ENCODE data around the gene FOSL1. TPM values are rescaled to one million over a fixed set of nuclear protein-coding genes. Genes with fewer than 3 reads are reported as not detected.

The FOSL1 gene
- total RNA-seq, 6 experiments from 2014 or later = 0.35 to 1.2 (median 0.89) TPM; not detected in 2

- Histone ChIP-seq H3K9me3 (no peaks in the 10 kb centered on the region), H3K27me3 (no peaks in the 10 kb centered on the region), H3K4me3 (peak overlapping the region; percentile 97 to 98 (median 98)), H3K36me3 (peaks cover 0 to 11% (median 3%) of the 10 kb centered on the region in 4 donors), H3K4me1 (peaks cover 0 to 21% (median 9%) of the 10 kb centered on the region in 4 donors), H3K27ac (peak overlapping the region; percentile 60 to 85 (median 78))
- TF ChIP-seq POLR2A (IDR thresholded peaks at IDR 0.05) = no peak
- no peak for TF ChIP-seq CTCF (IDR thresholded peaks at IDR 0.05)
- peak; percentile 27 to 43 (median 41) for ATAC-seq
- DNase-seq = peak; percentile 56 to 71 (median 60)
- WGBS (ENCODE audit: insufficient coverage, low coverage, low lambda C conversion rate, missing lambda C conversion rate) = 5% methylated on average over 7 of the region's 60 CpGs
- intact Hi-C loops (cut with DNase I) = no loop called here
Measured at GRCh38 chr11:65919573-65920371, 19.6 kb upstream of the FOSL1 start.

- Histone ChIP-seq H3K4me1 (peaks cover 0 to 21% (median 9%) of the 10 kb centered on the region in 4 donors), H3K27me3 (no peaks in the 10 kb centered on the region), H3K4me3 (peak within 1 kb of the TSS; percentile 98), H3K9me3 (no peaks in the 10 kb centered on the region), H3K27ac (peak within 1 kb of the TSS; percentile 84 to 90 (median 85)), H3K36me3 (peaks cover 0 to 11% (median 3%) of the 10 kb centered on the region in 4 donors)
- 0% methylated on average over 1 of the region's 59 CpGs for WGBS (ENCODE audit: insufficient coverage, low coverage, low lambda C conversion rate, missing lambda C conversion rate)
- intact Hi-C loops (cut with DNase I) = no loop called here
- ATAC-seq (peak; percentile 90 to 97 (median 94)), DNase-seq (peak; percentile 100)
- TF ChIP-seq POLR2A (IDR thresholded peaks at IDR 0.05) (peak; percentile 54), CTCF (IDR thresholded peaks at IDR 0.05) (peak in 1 of 4 donors; percentile 2)
Measured at GRCh38 chr11:65919141-65919572, 19.0 kb upstream of the FOSL1 start, which contains the start of gene DRAP1. Gene DRAP1 (plus strand): TSS chr11:65919426. CDS start chr11:65919502, 76 bp downstream.

- Histone ChIP-seq H3K27ac (peak within 1 kb of the TSS; percentile 84 to 90 (median 85)), H3K36me3 (peaks cover 0 to 11% (median 3%) of the 10 kb centered on the region in 4 donors), H3K27me3 (no peaks in the 10 kb centered on the region), H3K4me1 (peaks cover 0 to 21% (median 9%) of the 10 kb centered on the region in 4 donors), H3K9me3 (no peaks in the 10 kb centered on the region), H3K4me3 (peak within 1 kb of the TSS; percentile 98)
- WGBS (ENCODE audit: insufficient coverage, low coverage, low lambda C conversion rate, missing lambda C conversion rate) = 41% methylated on average over 5 of the region's 77 CpGs
- intact Hi-C loops (cut with DNase I) = no loop called here
- ATAC-seq = no peak
- no peak for DNase-seq
- TF ChIP-seq POLR2A (IDR thresholded peaks at IDR 0.05) (peak; percentile 70), CTCF (IDR thresholded peaks at IDR 0.05) (peak in 1 of 4 donors; percentile 4)
Measured at GRCh38 chr11:65918211-65919140, 18.3 kb upstream of the FOSL1 start, which contains the start of gene C11orf68. Gene C11orf68 (minus strand): TSS chr11:65919062. CDS start chr11:65919031, 31 bp downstream.
